DOHH2 (cell line): ENCODE results near the gene SEM1.

Experiments
- H3F3A ChIP-seq: fragments of 200-600 bp; sonication (generic), shearing (Covaris generic); 2 replicates; pipeline ENCODE4 v1.6.0; 2016; ENCODE audit warnings: antibody characterized with exemption, mild to moderate bottlenecking; ENCODE audit not compliant: control insufficient read depth, insufficient read depth
- H3K27ac ChIP-seq: fragments of 200-600 bp; sonication (generic); 2 replicates; pipeline ENCODE4 v1.5.1; 2014; ENCODE audit warnings: low read depth, mild to moderate bottlenecking, low read length, moderate library complexity
- H3K27me3 ChIP-seq: fragments of 200-600 bp; sonication (generic); 2 replicates; pipeline ENCODE4 v1.6.1; 2014; ENCODE audit warnings: mild to moderate bottlenecking, low read length, mixed read lengths; ENCODE audit not compliant: control insufficient read depth
- H3K36me3 ChIP-seq: fragments of 200-600 bp; sonication (generic); 2 replicates; pipeline ENCODE4 v1.6.1; 2014; ENCODE audit warnings: mild to moderate bottlenecking, low read length, moderate library complexity, mixed read lengths; ENCODE audit not compliant: control insufficient read depth
- H3K4me1 ChIP-seq: fragments of 200-600 bp; sonication (generic); 2 replicates; pipeline ENCODE4 v1.6.1; 2014; ENCODE audit warnings: mild to moderate bottlenecking, low read length, mixed read lengths; ENCODE audit not compliant: control insufficient read depth
- H3K4me2 ChIP-seq: fragments of 200-600 bp; sonication (generic); 2 replicates; pipeline ENCODE4 v1.6.0; 2014; ENCODE audit warnings: mild to moderate bottlenecking, low read length, moderate library complexity
- H3K4me3 ChIP-seq: fragments of 200-600 bp; sonication (generic); 2 replicates; pipeline ENCODE4 v1.5.1; 2014; ENCODE audit warnings: mild to moderate bottlenecking, low read length, mixed read lengths
- H3K79me2 ChIP-seq: fragments of 200-600 bp; sonication (generic); 2 replicates; pipeline ENCODE4 v1.6.1; 2014; ENCODE audit warnings: mild to moderate bottlenecking, low read length, mixed read lengths; ENCODE audit not compliant: control insufficient read depth
- H3K9me2 ChIP-seq: fragments of 200-600 bp; sonication (generic); replicated peaks from 2 replicates; pipeline ENCODE4 v1.6.1; 2014; ENCODE audit warnings: mild to moderate bottlenecking, low read length, mixed read lengths; ENCODE audit not compliant: control insufficient read depth
- H3K9me3 ChIP-seq: fragments of 200-600 bp; sonication (generic); 2 replicates; pipeline ENCODE4 v1.6.1; 2014; ENCODE audit warnings: antibody characterized with exemption, low read length, mixed read lengths; ENCODE audit not compliant: control insufficient read depth, insufficient read depth
- H4K20me1 ChIP-seq: fragments of 200-600 bp; sonication (generic); 2 replicates; pipeline ENCODE4 v1.6.0; 2014; ENCODE audit warnings: low read depth, mild to moderate bottlenecking, antibody characterized with exemption, low read length, moderate library complexity; ENCODE audit not compliant: control insufficient read depth, insufficient read depth
- EZH2phosphoT487 ChIP-seq: fragments of 200-600 bp; sonication (generic); IDR thresholded peaks from 2 replicates; pipeline ENCODE4 v1.6.1; 2017; ENCODE audit warnings: borderline replicate concordance, mild to moderate bottlenecking, antibody characterized with exemption, low read length, moderate library complexity, mixed read lengths
- TF ChIP-seq, protein P1 (sequence below): fragments of 200-600 bp; sonication (generic); IDR thresholded peaks from one replicate; pipeline ENCODE4 v1.5.1; 2014; ENCODE audit warnings: antibody characterized with exemption, mild to moderate bottlenecking, low read depth, low read length; ENCODE audit not compliant: poor library complexity, severe bottlenecking

SEM1 gene

DNA sequence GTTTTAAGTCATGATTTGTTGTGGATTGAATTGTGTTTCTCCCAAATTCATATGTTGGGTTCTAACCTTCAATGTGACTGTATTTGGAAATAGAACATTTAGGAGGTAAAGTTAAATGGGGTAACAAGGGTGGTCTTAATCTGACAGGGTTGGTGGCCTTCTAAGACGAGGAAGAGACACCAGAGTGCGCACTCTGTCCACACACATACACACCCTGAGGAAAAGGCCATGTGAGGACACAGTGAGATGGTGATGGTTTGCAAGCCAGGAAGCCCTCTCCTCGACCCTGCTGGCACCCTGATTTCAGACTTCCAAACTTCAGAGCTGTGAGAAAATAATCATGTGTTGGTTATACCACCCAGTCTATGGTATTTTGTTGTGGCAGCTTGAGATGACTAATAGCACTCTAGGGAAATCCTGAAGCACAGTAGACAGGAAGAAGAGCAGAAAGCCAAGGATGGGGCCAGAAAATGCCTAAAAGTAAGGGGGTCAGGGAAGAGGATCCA lies 28.0 kb upstream of the SEM1 start:
- no peaks in the 10 kb centered on the region for H3K36me3 ChIP-seq

DNA sequence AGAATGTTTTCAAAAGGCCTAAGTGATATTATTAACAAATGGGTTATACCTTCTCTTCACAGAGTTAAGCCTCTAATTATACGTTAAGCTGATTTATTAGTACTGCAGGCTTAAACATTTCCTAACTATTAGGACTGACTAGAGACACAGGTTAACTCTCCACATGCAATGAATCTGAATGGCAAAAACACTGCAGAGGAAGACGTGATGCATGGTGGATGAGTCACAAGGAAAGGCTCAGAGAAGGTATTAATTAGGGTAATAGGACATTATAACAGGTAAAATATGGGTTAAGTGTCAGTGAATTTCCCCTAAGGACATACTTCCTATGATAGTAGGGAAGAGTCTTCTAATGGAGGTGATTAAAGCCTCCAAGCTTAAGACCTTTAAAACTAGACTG lies 24.7 kb upstream of the SEM1 start:
- Histone ChIP-seq H3K4me2 (no peak overlapping the region), H3K9me2 (no peaks in the 10 kb centered on the region), H3F3A (no peaks in the 10 kb centered on the region), H3K9me3 (no peaks in the 10 kb centered on the region), H3K27ac (no peak overlapping the region), H4K20me1 (no peaks in the 10 kb centered on the region), H3K4me3 (no peak overlapping the region), H3K27me3 (peaks cover 8% of the 10 kb centered on the region; the same call in 1 of the 2 replicates), H3K4me1 (no peaks in the 10 kb centered on the region), H3K79me2 (no peaks in the 10 kb centered on the region), H3K36me3 (no peaks in the 10 kb centered on the region)
- TF ChIP-seq EZH2phosphoT487 = no peak
- TF ChIP-seq, protein P1, sequence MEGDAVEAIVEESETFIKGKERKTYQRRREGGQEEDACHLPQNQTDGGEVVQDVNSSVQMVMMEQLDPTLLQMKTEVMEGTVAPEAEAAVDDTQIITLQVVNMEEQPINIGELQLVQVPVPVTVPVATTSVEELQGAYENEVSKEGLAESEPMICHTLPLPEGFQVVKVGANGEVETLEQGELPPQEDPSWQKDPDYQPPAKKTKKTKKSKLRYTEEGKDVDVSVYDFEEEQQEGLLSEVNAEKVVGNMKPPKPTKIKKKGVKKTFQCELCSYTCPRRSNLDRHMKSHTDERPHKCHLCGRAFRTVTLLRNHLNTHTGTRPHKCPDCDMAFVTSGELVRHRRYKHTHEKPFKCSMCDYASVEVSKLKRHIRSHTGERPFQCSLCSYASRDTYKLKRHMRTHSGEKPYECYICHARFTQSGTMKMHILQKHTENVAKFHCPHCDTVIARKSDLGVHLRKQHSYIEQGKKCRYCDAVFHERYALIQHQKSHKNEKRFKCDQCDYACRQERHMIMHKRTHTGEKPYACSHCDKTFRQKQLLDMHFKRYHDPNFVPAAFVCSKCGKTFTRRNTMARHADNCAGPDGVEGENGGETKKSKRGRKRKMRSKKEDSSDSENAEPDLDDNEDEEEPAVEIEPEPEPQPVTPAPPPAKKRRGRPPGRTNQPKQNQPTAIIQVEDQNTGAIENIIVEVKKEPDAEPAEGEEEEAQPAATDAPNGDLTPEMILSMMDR = no peak

More for the DNA sequence above, 28.0 kb upstream of the SEM1 start:
- Histone ChIP-seq H3K4me1 (no peaks in the 10 kb centered on the region), H3K4me2 (no peak overlapping the region), H3K27ac (no peak overlapping the region), H3K79me2 (no peaks in the 10 kb centered on the region), H3K27me3 (peaks cover 12% of the 10 kb centered on the region), H3F3A (no peaks in the 10 kb centered on the region), H4K20me1 (no peaks in the 10 kb centered on the region), H3K9me3 (no peaks in the 10 kb centered on the region), H3K4me3 (no peak overlapping the region), H3K9me2 (no peaks in the 10 kb centered on the region)
- no peak for TF ChIP-seq EZH2phosphoT487
- TF ChIP-seq, protein P1 = no peak

DNA sequence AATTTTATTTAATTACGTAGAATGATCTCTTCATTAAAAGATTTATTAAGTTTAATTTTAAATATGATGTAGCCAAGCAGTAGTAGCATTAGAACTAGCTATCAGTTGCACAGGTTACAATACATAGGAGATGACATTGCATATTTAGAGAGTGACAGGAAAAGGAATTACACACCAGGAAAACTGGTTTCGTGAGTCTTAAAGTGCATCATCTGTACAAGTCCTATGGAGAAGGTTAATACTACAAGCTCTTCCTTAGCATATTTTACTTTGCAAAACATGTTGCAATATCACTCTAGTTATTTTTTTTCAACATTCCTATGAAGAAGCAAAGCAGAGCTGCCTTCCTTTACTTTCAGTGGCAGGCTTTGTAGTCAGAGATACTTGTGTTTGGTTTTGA lies 20.2 kb upstream of the SEM1 start:
- no peaks in the 10 kb centered on the region for H3K9me2 ChIP-seq
- no peak overlapping the region for H3K4me3 ChIP-seq
- no peaks in the 10 kb centered on the region for H3K36me3 ChIP-seq
- no peak overlapping the region for H3K27ac ChIP-seq
- H3K4me2 ChIP-seq = no peak overlapping the region
- no peaks in the 10 kb centered on the region for H3K4me1 ChIP-seq
- no peaks in the 10 kb centered on the region for H3K79me2 ChIP-seq
- H3K27me3 ChIP-seq = no peaks in the 10 kb centered on the region
- H4K20me1 ChIP-seq = no peaks in the 10 kb centered on the region
- H3K9me3 ChIP-seq = no peaks in the 10 kb centered on the region
- TF ChIP-seq, protein P1 = no peak
- no peak for TF ChIP-seq EZH2phosphoT487
- no peaks in the 10 kb centered on the region for H3F3A ChIP-seq
